PC-9 (cell line): ENCODE measurements around the gene TIMM29.

ENCODE experiments used
- CTCF ChIP-seq: fragments of 200-600 bp; sonication (generic); conservative IDR thresholded peaks from 2 replicates; pipeline ENCODE4 v1.6.1; 2017; ENCODE audit warnings: mixed run types, antibody characterized with exemption, mild to moderate bottlenecking, moderate library complexity
- EZH2 ChIP-seq: fragments of 200-600 bp; sonication (generic); IDR thresholded peaks from 2 replicates; pipeline ENCODE4 v1.8.0; 2017; ENCODE audit warnings: antibody characterized with exemption, low read depth

- TF ChIP-seq CTCF, result no peak
- no peak for TF ChIP-seq EZH2
Measured at GRCh38 chr19:10898633-10899032, 30.0 kb upstream of the TIMM29 start.
